ENCODE measurements around the gene MED7. TPM values are rescaled to one million over a fixed set of nuclear protein-coding genes. Genes with fewer than 3 reads are reported as not detected.

MED7 gene
- total RNA-seq, 4 donors from 2014 or later = 7.1 to 14.5 (median 8.6) TPM

DNA sequence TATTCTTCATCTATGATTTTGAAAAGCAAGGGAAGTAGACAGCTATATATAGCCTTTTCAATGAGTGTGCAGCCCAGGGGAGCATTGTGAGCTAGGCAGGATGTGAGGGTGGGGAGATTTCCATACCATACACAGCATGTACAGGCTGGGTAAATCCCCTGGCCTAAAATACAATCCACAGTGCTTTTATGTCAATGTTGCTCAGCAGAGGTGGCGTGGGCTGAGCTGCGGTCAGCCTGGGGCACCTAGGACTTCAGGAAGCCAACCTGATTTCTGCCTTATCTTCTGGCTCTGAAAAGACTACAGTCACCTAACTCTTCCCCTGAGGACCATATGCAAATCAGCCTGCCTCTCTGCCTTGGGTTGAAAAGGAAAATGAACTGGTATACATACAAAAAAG, 29.7 kb upstream of the MED7 start:
- TF ChIP-seq, protein P1, sequence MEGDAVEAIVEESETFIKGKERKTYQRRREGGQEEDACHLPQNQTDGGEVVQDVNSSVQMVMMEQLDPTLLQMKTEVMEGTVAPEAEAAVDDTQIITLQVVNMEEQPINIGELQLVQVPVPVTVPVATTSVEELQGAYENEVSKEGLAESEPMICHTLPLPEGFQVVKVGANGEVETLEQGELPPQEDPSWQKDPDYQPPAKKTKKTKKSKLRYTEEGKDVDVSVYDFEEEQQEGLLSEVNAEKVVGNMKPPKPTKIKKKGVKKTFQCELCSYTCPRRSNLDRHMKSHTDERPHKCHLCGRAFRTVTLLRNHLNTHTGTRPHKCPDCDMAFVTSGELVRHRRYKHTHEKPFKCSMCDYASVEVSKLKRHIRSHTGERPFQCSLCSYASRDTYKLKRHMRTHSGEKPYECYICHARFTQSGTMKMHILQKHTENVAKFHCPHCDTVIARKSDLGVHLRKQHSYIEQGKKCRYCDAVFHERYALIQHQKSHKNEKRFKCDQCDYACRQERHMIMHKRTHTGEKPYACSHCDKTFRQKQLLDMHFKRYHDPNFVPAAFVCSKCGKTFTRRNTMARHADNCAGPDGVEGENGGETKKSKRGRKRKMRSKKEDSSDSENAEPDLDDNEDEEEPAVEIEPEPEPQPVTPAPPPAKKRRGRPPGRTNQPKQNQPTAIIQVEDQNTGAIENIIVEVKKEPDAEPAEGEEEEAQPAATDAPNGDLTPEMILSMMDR (IDR thresholded peaks at IDR 0.05) = no peak
- no peak for ATAC-seq (ENCODE audit: low FRiP score)
- DNase-seq (ENCODE audit: low spot score) = no peak

DNA sequence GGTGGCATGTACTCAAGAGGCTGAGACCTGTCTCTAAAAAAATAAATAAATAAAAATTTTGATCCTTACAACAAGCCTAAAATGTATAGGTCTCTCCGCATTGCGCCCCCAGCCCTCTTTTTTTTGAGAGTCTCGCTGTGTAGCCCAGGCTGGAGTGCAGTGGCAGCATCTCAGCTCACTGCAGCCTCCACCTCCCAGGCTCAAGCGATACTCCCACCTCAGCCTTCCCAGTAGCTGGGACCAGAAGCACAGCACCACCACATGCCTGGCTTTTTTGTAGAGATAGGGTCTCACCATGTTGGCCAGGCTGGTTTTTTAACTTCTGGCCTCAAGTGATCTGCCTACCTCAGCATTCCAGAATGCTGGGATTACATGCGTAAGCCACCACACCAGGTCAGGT, 25.6 kb upstream of the MED7 start:
- DNase-seq (ENCODE audit: low spot score) (no peak), ATAC-seq (ENCODE audit: low FRiP score) (no peak)
- TF ChIP-seq, protein P1 (IDR thresholded peaks at IDR 0.05) = no peak

DNA sequence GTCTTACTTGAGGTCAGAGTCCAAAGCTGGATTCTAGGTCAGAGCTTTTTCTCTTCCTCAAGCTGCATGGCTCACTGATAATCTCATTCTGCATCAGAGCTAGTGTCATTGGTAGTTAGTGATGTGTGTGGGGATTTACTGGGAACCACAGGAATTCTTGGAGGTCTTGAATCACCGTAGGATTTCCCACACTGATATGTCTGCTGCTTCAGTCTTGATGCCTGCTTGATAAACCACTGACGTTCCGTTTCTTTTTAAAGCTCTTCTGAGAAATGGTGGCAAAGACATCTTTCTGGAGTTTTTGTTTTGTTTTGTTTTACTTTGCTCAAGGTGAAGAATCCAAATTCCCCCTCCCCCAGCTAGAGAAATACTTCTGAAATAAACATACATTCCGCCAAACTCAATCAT, 24.6 kb upstream of the MED7 start:
- TF ChIP-seq, protein P1 (IDR thresholded peaks at IDR 0.05) = no peak
- DNase-seq (ENCODE audit: low spot score) (no peak), ATAC-seq (ENCODE audit: low FRiP score) (no peak)

DNA sequence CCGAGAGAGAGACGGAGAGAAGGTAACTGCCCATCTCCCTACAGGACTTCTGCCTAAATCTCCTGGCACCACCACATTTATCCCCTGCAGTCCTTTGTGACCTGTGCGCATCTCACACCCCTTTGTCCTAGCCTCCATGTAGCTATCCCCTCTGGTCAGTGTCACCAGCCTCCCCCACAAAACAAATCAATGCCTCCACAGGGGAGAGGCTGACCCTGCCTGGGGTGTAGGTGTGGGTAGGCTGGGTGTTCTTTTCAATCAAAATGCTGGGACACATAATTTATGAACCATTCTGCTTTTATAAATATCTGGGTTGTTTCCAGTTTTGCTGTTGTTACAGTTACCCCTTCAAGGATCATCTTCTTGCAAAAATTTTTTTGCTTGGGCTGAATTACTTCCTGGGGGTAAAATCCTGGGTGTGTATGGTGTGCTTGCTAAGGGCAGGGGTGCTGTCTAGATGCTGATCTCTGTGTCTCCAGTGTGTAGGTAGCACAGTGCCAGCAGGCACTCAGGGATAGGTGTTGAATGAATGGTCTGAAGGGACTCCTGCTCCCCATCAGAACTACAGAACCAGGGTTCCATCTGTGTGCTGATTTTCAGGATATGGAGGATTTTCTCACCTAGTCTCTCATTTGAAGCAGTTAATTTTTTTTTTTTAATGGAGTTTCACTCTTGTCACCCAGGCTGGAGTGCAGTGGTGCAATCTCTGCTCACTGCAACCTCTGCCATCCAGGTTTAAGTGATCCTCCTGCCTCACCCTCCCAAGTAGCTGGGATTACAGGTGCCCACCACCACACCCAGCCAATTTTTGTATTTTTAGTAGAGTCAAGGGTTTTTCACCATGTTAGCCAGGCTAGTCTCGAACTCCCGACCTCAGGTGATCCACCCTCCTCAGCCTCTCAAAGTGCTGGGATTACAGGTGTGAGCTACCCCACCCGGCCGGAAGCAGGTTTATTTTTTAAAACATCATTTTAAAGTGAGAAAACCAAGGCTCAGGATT, 23.8 kb upstream of the MED7 start, which contains the start of gene GARIN3:
GARIN3 (minus strand) TSS at position 51 of the 1,000 bp plus-strand sequence. CDS start 96 bp downstream, outside the sequence.
- TF ChIP-seq, protein P1 (IDR thresholded peaks at IDR 0.05) = no peak
- DNase-seq (ENCODE audit: low spot score) (no peak), ATAC-seq (ENCODE audit: low FRiP score) (no peak)

DNA sequence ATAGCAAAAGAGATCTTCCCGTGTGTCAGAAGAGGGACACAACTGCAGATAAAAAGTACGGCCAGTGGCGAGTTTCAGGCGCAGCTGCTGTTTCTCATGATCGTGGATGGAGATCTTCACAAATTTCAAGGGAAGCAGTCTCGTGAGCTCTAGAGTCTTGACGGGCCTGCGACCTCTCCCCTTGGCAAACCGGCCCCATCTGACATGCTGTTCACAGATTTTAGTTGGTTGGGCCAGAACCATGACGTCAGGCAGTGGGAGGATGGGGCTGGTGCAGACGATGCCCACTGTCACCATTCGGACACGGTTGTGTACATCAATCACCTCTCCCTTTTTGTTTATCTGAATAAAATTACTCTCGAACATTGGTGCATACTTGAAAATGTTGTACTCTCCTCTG, 23.0 kb upstream of the MED7 start:
- ATAC-seq (ENCODE audit: low FRiP score) (no peak), DNase-seq (ENCODE audit: low spot score) (no peak)
- TF ChIP-seq, protein P1 (IDR thresholded peaks at IDR 0.05) = no peak

DNA sequence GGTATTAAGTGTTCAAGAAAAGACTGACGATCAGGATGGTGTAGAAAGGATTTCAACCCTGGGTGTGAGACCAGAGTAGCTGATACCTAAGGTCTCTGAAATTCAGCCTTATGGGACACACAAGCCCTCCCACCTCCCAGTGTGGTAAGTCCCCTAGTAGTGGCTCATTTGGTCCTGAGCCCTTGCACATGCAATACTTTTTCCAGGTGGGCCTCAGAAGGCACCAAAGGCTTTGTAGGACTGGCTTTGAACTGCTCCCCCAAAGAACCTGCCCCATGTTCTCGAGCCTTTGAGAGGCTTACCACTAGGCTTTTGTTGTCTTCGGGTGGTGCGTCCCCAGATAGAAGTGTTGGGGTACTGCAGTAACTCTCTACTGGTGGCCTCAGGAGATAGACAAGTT, 22.6 kb upstream of the MED7 start:
- ATAC-seq (ENCODE audit: low FRiP score) = no peak
- TF ChIP-seq, protein P1 (IDR thresholded peaks at IDR 0.05) = no peak

DNA sequence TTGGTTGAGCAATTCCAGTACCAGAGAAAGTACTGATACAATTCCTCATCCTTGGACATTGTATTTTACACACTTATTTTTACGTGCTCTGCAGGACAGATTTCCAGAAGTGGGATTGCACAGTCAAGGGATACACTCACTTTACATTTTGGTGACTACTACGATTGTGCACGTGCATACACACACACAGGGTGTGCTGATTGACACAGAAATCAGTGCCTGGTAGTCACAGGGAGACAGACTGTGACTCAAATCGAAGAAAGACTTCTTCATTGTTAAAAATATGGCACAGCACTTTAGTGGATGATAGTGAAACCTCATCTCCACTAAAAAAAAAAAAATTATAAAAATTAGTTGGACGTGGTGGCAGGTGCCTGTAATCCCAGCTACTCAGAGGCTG, 21.9 kb upstream of the MED7 start:
- TF ChIP-seq, protein P1 (IDR thresholded peaks at IDR 0.05) = no peak
- ATAC-seq (ENCODE audit: low FRiP score) = no peak
- DNase-seq (ENCODE audit: low spot score) = no peak

More for the DNA sequence above, 22.6 kb upstream of the MED7 start:
- DNase-seq (ENCODE audit: low spot score) = no peak
